Thoracic aorta (tissue), 2 donors: Measurements from ENCODE around the gene CPEB3. TPM values are rescaled to one million over a fixed set of nuclear protein-coding genes. Genes with fewer than 3 reads are reported as not detected.

ENCODE experiments used
- ATAC-seq: fragments of 150-250 bp; one replicate; pipeline ENCODE4 v1.8.0; 2017; ENCODE audit warnings: low read depth; ENCODE audit not compliant: insufficient number of reproducible peaks, low FRiP score
- DNase-seq: peaks from one replicate; pipeline ENCODE4 v3.0.0-alpha.2; 2020; ENCODE audit warnings: low spot score
- H3K27ac ChIP-seq, 2 donors: fragments of 200-600 bp; sonication (generic); 1 replicate in 1 of 2; 2 replicates in 1 of 2; pipeline ENCODE4 v1.5.1; 2016; ENCODE audit warnings: mild to moderate bottlenecking in 2 of 2, moderate library complexity in 2 of 2
- H3K27me3 ChIP-seq: fragments of 200-600 bp; sonication (generic); replicated peaks from 2 replicates; pipeline ENCODE4 v1.6.0; 2016; ENCODE audit warnings: mild to moderate bottlenecking; ENCODE audit not compliant: insufficient read depth
- H3K36me3 ChIP-seq: fragments of 200-600 bp; sonication (generic); one replicate; pipeline ENCODE4 v1.5.1; 2016
- H3K4me1 ChIP-seq, 2 donors: fragments of 200-600 bp; sonication (generic); 1 replicate in 1 of 2; 2 replicates in 1 of 2; pipeline versions ENCODE4 v1.5.1 to v1.6.0; 2016; ENCODE audit warnings: low read depth in 2 of 2, mild to moderate bottlenecking in 1 of 2; ENCODE audit not compliant: control insufficient read depth in 1 of 2
- H3K4me3 ChIP-seq: fragments of 200-600 bp; sonication (generic); 2 replicates; pipeline ENCODE4 v1.5.1; 2016; ENCODE audit warnings: mild to moderate bottlenecking
- H3K9me3 ChIP-seq: fragments of 200-600 bp; sonication (generic); 2 replicates; pipeline ENCODE4 v1.5.1; 2016
- total RNA-seq, 2 donors: library from RNA; depleted of rRNA; stranded (reverse); fragments of >200 nt; gene quantifications; one replicate each; pipeline versions ENCODE4 v1.1.0 to v1.2.3, GENCODE V29; 2016
- TF ChIP-seq, protein P1 (sequence below): fragments of 200-600 bp; sonication (generic); IDR thresholded peaks from one replicate; pipeline ENCODE4 v1.5.1; 2019; ENCODE audit warnings: antibody characterized with exemption

The CPEB3 gene
- total RNA-seq, 2 donors from 2014 or later, result 6.8 to 12.2 TPM

DNA sequence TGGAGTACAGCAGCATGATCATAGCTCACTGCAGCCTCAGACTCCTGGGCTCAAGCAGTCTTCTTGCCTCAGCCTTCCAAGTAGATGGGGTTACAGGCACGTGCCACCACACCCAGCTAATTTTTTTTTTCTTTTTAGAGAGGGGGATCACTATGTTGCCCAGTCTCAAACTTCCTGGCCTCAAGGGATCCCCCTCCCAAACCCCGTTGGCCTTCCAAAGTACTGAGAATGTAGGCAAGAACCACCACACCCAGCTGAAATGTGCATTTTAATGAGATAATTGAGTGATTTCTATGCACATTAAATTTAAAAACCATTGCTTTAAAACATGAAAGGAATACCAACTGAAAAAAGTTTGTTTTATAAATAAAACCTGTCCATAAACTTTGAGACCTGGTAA lies 25.7 kb upstream of the CPEB3 start:
- H3K36me3 ChIP-seq, result peaks cover 3% of the 10 kb centered on the region
- no peaks in the 10 kb centered on the region for H3K4me1 ChIP-seq
- no peaks in the 10 kb centered on the region for H3K9me3 ChIP-seq
- no peak overlapping the region for H3K27ac ChIP-seq
- ATAC-seq, result no peak
- no peaks in the 10 kb centered on the region for H3K27me3 ChIP-seq
- TF ChIP-seq, protein P1, sequence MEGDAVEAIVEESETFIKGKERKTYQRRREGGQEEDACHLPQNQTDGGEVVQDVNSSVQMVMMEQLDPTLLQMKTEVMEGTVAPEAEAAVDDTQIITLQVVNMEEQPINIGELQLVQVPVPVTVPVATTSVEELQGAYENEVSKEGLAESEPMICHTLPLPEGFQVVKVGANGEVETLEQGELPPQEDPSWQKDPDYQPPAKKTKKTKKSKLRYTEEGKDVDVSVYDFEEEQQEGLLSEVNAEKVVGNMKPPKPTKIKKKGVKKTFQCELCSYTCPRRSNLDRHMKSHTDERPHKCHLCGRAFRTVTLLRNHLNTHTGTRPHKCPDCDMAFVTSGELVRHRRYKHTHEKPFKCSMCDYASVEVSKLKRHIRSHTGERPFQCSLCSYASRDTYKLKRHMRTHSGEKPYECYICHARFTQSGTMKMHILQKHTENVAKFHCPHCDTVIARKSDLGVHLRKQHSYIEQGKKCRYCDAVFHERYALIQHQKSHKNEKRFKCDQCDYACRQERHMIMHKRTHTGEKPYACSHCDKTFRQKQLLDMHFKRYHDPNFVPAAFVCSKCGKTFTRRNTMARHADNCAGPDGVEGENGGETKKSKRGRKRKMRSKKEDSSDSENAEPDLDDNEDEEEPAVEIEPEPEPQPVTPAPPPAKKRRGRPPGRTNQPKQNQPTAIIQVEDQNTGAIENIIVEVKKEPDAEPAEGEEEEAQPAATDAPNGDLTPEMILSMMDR, result no peak
- DNase-seq, result no peak
- H3K4me3 ChIP-seq, result no peak overlapping the region

DNA sequence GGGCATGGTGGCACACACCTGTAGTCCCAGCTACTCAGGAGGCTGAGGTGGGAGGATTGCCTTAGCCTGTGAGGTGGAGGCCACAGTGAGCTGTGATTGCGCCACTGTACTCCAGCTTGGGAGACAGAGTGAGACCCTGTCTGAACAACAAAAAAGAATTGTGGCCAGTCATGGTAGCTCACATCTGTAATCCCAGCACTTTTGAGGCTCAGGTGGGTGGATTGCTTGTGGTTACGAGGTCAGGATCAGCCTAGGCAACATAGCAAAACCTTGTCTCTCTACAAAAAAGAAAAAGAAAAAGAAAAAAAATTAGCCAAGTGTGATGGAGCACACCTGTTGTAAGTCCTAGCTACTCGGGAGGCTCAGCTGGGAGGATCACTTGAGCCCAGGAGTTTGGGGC lies 22.9 kb upstream of the CPEB3 start:
- Histone ChIP-seq H3K27ac (no peak overlapping the region), H3K27me3 (no peaks in the 10 kb centered on the region), H3K36me3 (peaks cover 3% of the 10 kb centered on the region), H3K4me1 (no peaks in the 10 kb centered on the region), H3K4me3 (no peak overlapping the region), H3K9me3 (no peaks in the 10 kb centered on the region)
- no peak for DNase-seq
- TF ChIP-seq, protein P1, result no peak
- no peak for ATAC-seq

DNA sequence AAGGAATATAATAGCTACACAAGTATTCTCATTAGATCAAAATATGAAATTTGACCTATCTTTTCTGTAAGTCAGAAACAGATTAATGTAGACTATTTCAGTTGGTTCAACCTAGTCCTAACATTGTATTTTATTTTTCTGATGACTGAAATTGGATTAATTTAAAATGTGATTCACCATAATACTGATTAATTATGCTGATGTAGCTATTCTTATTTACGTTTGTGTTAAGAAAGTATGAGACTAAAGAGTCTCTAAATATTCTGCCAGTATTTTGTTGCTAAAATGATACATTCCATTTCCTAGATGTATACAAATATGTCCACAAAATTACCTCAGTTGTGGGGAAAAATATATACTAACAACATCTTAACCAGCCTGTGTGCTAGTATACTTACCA lies 18.4 kb upstream of the CPEB3 start:
- Histone ChIP-seq H3K4me3 (no peak overlapping the region), H3K4me1 (no peaks in the 10 kb centered on the region), H3K36me3 (peaks cover 3% of the 10 kb centered on the region), H3K27ac (no peak overlapping the region), H3K9me3 (no peaks in the 10 kb centered on the region), H3K27me3 (no peaks in the 10 kb centered on the region)
- ATAC-seq (no peak), DNase-seq (no peak)
- TF ChIP-seq, protein P1, result no peak

DNA sequence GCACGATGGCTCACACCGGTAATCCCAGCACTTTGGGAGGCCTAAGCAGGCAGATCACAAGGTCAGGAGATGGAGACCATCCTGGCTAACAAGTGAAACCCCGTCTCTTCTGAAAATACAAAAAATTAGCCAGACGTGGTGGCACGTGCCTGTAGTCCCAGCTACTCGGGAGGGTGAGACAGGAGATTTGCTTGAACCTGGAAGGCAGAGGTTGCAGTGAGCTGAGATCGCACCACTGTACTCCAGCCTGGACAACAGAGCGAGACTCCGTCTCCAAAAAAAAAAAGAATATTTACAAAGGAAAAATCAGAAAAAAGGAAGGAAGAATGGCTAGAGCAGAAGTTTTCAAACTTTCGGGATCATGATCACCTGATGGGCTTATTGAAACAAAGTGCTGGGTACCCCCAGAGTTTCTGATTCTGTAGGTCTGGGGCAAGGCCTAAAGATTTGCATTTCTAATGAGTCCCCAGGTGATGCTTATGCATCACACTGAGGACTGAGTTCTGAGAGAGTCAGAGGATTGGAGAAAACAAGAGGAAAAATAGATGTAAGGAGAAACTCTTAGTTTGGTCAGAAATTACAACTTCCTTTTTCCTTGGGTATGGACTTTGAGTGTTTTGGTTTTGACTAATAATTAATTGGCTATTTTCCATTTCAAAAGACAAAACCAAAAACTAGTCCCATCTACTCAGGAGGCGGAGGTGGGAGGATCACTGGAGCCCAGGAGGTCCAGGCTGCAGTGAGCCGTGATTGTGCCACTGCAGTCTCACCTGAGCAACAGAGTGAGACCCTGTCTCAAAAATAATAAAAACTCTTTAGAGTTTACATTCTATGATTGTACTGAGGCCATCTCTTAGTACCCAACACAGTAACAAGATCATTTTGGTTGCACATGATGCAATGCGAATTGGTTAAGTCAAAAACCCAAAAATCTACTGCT lies 14.5 kb upstream of the CPEB3 start:
- ATAC-seq, result no peak
- Histone ChIP-seq H3K36me3 (no peaks in the 10 kb centered on the region), H3K9me3 (no peaks in the 10 kb centered on the region), H3K27me3 (no peaks in the 10 kb centered on the region), H3K4me1 (peaks cover 0 to 4% of the 10 kb centered on the region in 2 donors), H3K27ac (no peak overlapping the region), H3K4me3 (no peak overlapping the region)
- DNase-seq, result no peak
- TF ChIP-seq, protein P1, result no peak

DNA sequence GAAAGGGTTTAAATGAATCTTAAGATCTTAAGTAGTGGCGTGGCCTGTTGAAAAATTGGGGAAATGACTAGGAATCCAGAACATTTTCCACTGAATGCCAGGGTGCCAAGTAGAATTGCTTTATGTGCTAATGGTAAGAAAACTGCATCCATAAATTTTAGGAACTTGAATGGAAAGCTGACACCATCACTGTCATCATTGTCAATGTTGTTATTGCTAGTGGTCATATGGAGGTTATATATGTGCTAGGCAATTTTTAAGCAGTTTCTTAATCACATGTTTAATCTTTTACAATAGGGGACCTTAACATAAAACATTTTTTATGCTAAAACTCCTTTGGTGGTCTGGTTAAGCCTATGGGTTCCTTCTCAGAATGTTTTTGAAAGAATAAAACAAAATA lies 13.2 kb upstream of the CPEB3 start:
- H3K4me1 ChIP-seq, result peaks cover 0 to 4% of the 10 kb centered on the region in 2 donors
- no peaks in the 10 kb centered on the region for H3K9me3 ChIP-seq
- no peak for ATAC-seq
- no peak overlapping the region for H3K27ac ChIP-seq
- DNase-seq, result no peak
- no peaks in the 10 kb centered on the region for H3K36me3 ChIP-seq
- H3K4me3 ChIP-seq, result no peak overlapping the region
- no peaks in the 10 kb centered on the region for H3K27me3 ChIP-seq
- TF ChIP-seq, protein P1, result no peak
